GM12878 (cell line): ENCODE data around the gene KISS1.

Source experiments
- JUND ChIP-seq: IDR thresholded peaks from 2 replicates; pipeline ENCODE4 v1.6.1; 2012; ENCODE audit warnings: low read depth, mild to moderate bottlenecking, low read length, improper control_type of control experiment, moderate library complexity
- SMAD5 ChIP-seq: IDR thresholded peaks from 2 replicates; pipeline ENCODE4 v1.6.1; 2016; ENCODE audit warnings: antibody characterized with exemption, low read depth
- TF ChIP-seq, protein P1 (sequence below): IDR thresholded peaks from 2 replicates; pipeline ENCODE4 v1.6.1; 2011; ENCODE audit warnings: low read depth, mild to moderate bottlenecking, low read length, moderate library complexity, borderline replicate concordance; ENCODE audit errors: extremely low read depth
- TF ChIP-seq, protein P2 (sequence below), 3 experiments: IDR thresholded peaks in 2 of 3; conservative IDR thresholded peaks in 1 of 3; 2 replicates each; pipeline ENCODE4 v1.5.1; 2011; ENCODE audit warnings: low read depth in 3 of 3, low read length in 3 of 3, mild to moderate bottlenecking in 3 of 3, control low read depth in 2 of 3, moderate library complexity in 2 of 3, inconsistent platforms in 1 of 3, mixed read lengths in 1 of 3; ENCODE audit not compliant: control insufficient read depth in 2 of 3, insufficient read depth in 1 of 3; ENCODE audit errors: extremely low read depth in 1 of 3
- TF ChIP-seq, protein P3 (sequence below): IDR thresholded peaks from 2 replicates; pipeline ENCODE4 v1.6.1; 2012; ENCODE audit warnings: mild to moderate bottlenecking, low read depth, low read length

DNA sequence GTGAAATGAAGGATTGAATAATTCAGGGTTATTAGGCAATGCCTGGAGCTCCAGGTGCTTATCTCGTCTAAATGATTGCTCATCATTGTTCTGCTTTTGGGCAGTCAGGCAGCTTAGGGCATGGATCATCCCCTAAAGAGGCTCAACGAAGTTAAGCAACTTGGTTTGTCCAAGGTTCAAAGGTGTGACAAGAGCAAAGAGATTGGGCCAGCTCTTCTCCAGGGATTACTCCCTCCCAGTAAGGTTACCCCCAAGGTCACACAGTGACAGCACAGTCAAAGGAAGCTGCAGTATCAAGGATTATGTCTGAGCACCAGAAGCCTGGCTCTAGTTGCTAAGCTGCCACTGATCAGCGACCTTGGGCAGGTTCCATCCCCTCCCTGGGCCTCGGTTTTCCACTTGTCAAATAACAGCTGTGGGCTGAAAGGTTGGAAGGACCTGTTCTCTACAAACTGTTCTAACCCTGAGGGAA is 51.2 kb downstream of the KISS1 start:
- TF ChIP-seq SMAD5 (no peak), JUND (no peak)
- TF ChIP-seq, protein P1, sequence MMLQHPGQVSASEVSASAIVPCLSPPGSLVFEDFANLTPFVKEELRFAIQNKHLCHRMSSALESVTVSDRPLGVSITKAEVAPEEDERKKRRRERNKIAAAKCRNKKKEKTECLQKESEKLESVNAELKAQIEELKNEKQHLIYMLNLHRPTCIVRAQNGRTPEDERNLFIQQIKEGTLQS, result no peak
- TF ChIP-seq, protein P2, sequence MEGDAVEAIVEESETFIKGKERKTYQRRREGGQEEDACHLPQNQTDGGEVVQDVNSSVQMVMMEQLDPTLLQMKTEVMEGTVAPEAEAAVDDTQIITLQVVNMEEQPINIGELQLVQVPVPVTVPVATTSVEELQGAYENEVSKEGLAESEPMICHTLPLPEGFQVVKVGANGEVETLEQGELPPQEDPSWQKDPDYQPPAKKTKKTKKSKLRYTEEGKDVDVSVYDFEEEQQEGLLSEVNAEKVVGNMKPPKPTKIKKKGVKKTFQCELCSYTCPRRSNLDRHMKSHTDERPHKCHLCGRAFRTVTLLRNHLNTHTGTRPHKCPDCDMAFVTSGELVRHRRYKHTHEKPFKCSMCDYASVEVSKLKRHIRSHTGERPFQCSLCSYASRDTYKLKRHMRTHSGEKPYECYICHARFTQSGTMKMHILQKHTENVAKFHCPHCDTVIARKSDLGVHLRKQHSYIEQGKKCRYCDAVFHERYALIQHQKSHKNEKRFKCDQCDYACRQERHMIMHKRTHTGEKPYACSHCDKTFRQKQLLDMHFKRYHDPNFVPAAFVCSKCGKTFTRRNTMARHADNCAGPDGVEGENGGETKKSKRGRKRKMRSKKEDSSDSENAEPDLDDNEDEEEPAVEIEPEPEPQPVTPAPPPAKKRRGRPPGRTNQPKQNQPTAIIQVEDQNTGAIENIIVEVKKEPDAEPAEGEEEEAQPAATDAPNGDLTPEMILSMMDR (IDR thresholded peaks at IDR 0.05 in 2 of 3, conservative IDR thresholded peaks at IDR 0.05 in 1 of 3; ENCODE audit: control insufficient read depth in 2 of 3, extremely low read depth in 1 of 3, insufficient read depth in 1 of 3, low read depth in 3 of 3, low read length in 3 of 3), result no peak
- TF ChIP-seq, protein P3, sequence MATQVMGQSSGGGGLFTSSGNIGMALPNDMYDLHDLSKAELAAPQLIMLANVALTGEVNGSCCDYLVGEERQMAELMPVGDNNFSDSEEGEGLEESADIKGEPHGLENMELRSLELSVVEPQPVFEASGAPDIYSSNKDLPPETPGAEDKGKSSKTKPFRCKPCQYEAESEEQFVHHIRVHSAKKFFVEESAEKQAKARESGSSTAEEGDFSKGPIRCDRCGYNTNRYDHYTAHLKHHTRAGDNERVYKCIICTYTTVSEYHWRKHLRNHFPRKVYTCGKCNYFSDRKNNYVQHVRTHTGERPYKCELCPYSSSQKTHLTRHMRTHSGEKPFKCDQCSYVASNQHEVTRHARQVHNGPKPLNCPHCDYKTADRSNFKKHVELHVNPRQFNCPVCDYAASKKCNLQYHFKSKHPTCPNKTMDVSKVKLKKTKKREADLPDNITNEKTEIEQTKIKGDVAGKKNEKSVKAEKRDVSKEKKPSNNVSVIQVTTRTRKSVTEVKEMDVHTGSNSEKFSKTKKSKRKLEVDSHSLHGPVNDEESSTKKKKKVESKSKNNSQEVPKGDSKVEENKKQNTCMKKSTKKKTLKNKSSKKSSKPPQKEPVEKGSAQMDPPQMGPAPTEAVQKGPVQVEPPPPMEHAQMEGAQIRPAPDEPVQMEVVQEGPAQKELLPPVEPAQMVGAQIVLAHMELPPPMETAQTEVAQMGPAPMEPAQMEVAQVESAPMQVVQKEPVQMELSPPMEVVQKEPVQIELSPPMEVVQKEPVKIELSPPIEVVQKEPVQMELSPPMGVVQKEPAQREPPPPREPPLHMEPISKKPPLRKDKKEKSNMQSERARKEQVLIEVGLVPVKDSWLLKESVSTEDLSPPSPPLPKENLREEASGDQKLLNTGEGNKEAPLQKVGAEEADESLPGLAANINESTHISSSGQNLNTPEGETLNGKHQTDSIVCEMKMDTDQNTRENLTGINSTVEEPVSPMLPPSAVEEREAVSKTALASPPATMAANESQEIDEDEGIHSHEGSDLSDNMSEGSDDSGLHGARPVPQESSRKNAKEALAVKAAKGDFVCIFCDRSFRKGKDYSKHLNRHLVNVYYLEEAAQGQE, result no peak
